Hepatocyte (in vitro differentiated cells): ENCODE results near the gene ANTXR2. TPM values are rescaled to one million over a fixed set of nuclear protein-coding genes. Genes with fewer than 3 reads are reported as not detected.

ENCODE experiments used
- DNase-seq: peaks from one replicate; pipeline ENCODE4 v3.0.0-alpha.2; 2016; ENCODE audit warnings: low spot score
- H2AFZ ChIP-seq: fragments of 200-600 bp; sonication (generic); 2 replicates; pipeline ENCODE4 v1.6.0; 2016; ENCODE audit warnings: antibody characterized with exemption, mild to moderate bottlenecking
- H3K27ac ChIP-seq: fragments of 200-600 bp; sonication (generic); 2 replicates; pipeline ENCODE4 v1.5.1; 2016; ENCODE audit warnings: mild to moderate bottlenecking
- H3K27me3 ChIP-seq: fragments of 200-600 bp; sonication (generic); 2 replicates; pipeline ENCODE4 v1.6.1; 2016
- H3K36me3 ChIP-seq: fragments of 200-600 bp; sonication (generic); replicated peaks from 2 replicates; pipeline ENCODE4 v1.5.1; 2016; ENCODE audit warnings: low read depth; ENCODE audit not compliant: insufficient read depth
- H3K4me1 ChIP-seq: fragments of 200-600 bp; sonication (generic); 2 replicates; pipeline ENCODE4 v1.5.1; 2016; ENCODE audit warnings: mild to moderate bottlenecking, moderate library complexity; ENCODE audit not compliant: insufficient read depth
- H3K4me2 ChIP-seq: fragments of 200-600 bp; sonication (generic); 2 replicates; pipeline ENCODE4 v1.6.0; 2016
- H3K4me3 ChIP-seq: fragments of 200-600 bp; sonication (generic); 2 replicates; pipeline ENCODE4 v1.5.1; 2016; ENCODE audit warnings: mild to moderate bottlenecking
- H3K79me2 ChIP-seq: fragments of 200-600 bp; sonication (generic); 2 replicates; pipeline ENCODE4 v1.6.0; 2017; ENCODE audit warnings: mild to moderate bottlenecking
- H3K9me2 ChIP-seq: fragments of 200-600 bp; sonication (generic); replicated peaks from 2 replicates; pipeline ENCODE4 v1.6.0; 2017; ENCODE audit warnings: mild to moderate bottlenecking; ENCODE audit not compliant: insufficient read depth
- H3K9me3 ChIP-seq: fragments of 200-600 bp; sonication (generic); 2 replicates; pipeline ENCODE4 v1.5.1; 2016; ENCODE audit warnings: low read depth, mild to moderate bottlenecking
- H4K20me1 ChIP-seq: fragments of 200-600 bp; sonication (generic); 2 replicates; pipeline ENCODE4 v1.6.0; 2016; ENCODE audit warnings: mild to moderate bottlenecking; ENCODE audit not compliant: insufficient read depth, poor library complexity, severe bottlenecking
- EZH2 ChIP-seq: fragments of 200-600 bp; sonication (generic); IDR thresholded peaks from 2 replicates; pipeline ENCODE4 v1.6.1; 2016; ENCODE audit warnings: antibody characterized with exemption, mild to moderate bottlenecking, borderline replicate concordance
- EZH2phosphoT487 ChIP-seq: fragments of 200-600 bp; sonication (generic); IDR thresholded peaks from one replicate; pipeline ENCODE4 v1.6.1; 2018; ENCODE audit warnings: antibody characterized with exemption, mild to moderate bottlenecking, low read depth, moderate library complexity; ENCODE audit not compliant: unreplicated experiment, severe bottlenecking
- WGBS: methylation state at CpG from one replicate; pipeline ENCODE4 v1.1.6; 2016; ENCODE audit warnings: low lambda C conversion rate; ENCODE audit errors: missing lambda C conversion rate; 5-methylcytosine and 5-hydroxymethylcytosine counted together
- polyA plus RNA-seq: library from polyadenylated mRNA; unstranded; fragments of >200 nt; fragmentation: Nextera tagmentation; extraction: Ambion mirVana; gene quantifications from 2 replicates; pipeline ENCODE4 v1.2.1, GENCODE V29; 2016
- total RNA-seq: library from RNA; depleted of rRNA; stranded (reverse); fragments of >200 nt; gene quantifications from 2 replicates; pipeline ENCODE4 v1.2.3, GENCODE V29; 2014
- TF ChIP-seq, protein P1 (sequence below): fragments of 200-600 bp; sonication (generic); IDR thresholded peaks from 2 replicates; pipeline ENCODE4 v1.5.1; 2016; ENCODE audit warnings: antibody characterized with exemption, mild to moderate bottlenecking; ENCODE audit not compliant: poor library complexity

ANTXR2 gene
- total and polyA plus RNA-seq, 2 experiments from 2014 or later: 25.2 to 46.5 TPM

DNA sequence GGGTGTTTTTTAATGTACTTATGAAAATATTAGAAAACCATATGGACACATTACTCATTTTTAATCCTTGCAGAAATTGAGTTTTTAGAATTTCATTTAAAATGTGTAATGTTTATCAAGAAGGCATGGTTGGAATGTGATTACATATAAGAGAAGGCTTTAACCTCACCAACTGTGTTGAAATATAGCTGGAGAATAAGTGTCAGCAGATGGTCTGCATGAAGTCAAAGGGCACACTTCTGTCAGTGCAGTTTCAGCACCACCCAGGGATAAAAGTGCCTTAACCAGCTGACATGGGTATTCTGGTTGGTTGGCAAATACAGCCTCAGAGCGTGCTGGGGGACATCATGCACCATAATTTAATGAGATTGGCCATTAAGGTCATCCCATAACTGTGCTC, 21.2 kb upstream of the ANTXR2 start:
- H3K4me3 ChIP-seq: no peak overlapping the region
- H3K4me2 ChIP-seq: no peak overlapping the region
- H3K9me2 ChIP-seq: no peaks in the 10 kb centered on the region
- no peaks in the 10 kb centered on the region for H3K79me2 ChIP-seq
- H3K4me1 ChIP-seq: no peaks in the 10 kb centered on the region
- peaks cover 2% of the 10 kb centered on the region for H3K27me3 ChIP-seq
- WGBS: 79% methylated on average over 1 of the region's 1 CpG
- no peak overlapping the region for H3K27ac ChIP-seq
- H4K20me1 ChIP-seq: no peaks in the 10 kb centered on the region
- TF ChIP-seq EZH2phosphoT487 (no peak), EZH2 (no peak)
- TF ChIP-seq, protein P1, sequence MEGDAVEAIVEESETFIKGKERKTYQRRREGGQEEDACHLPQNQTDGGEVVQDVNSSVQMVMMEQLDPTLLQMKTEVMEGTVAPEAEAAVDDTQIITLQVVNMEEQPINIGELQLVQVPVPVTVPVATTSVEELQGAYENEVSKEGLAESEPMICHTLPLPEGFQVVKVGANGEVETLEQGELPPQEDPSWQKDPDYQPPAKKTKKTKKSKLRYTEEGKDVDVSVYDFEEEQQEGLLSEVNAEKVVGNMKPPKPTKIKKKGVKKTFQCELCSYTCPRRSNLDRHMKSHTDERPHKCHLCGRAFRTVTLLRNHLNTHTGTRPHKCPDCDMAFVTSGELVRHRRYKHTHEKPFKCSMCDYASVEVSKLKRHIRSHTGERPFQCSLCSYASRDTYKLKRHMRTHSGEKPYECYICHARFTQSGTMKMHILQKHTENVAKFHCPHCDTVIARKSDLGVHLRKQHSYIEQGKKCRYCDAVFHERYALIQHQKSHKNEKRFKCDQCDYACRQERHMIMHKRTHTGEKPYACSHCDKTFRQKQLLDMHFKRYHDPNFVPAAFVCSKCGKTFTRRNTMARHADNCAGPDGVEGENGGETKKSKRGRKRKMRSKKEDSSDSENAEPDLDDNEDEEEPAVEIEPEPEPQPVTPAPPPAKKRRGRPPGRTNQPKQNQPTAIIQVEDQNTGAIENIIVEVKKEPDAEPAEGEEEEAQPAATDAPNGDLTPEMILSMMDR: no peak
- H2AFZ ChIP-seq: no peak overlapping the region
- no peak for DNase-seq
- H3K36me3 ChIP-seq: no peaks in the 10 kb centered on the region
- no peaks in the 10 kb centered on the region for H3K9me3 ChIP-seq

- Histone ChIP-seq H3K27ac (no peak overlapping the region), H4K20me1 (no peaks in the 10 kb centered on the region), H3K79me2 (no peaks in the 10 kb centered on the region), H2AFZ (no peak overlapping the region), H3K4me1 (no peaks in the 10 kb centered on the region), H3K9me2 (no peaks in the 10 kb centered on the region), H3K27me3 (peaks cover 2% of the 10 kb centered on the region), H3K4me3 (no peak overlapping the region), H3K36me3 (no peaks in the 10 kb centered on the region), H3K4me2 (no peak overlapping the region), H3K9me3 (no peaks in the 10 kb centered on the region)
- 82% methylated on average over 3 of the region's 3 CpGs for WGBS
- TF ChIP-seq EZH2phosphoT487: no peak
- TF ChIP-seq, protein P1: no peak
- TF ChIP-seq EZH2: no peak
- no peak for DNase-seq
Observed at GRCh38 chr4:80093563-80093962, 20.5 kb upstream of the ANTXR2 start.

GRCh38 chr4:80092847-80093246, 19.8 kb upstream of the ANTXR2 start:
- 81% methylated on average over 1 of the region's 1 CpG for WGBS
- Histone ChIP-seq H3K79me2 (no peaks in the 10 kb centered on the region), H3K4me2 (no peak overlapping the region), H3K9me3 (no peaks in the 10 kb centered on the region), H3K4me3 (no peak overlapping the region), H3K4me1 (no peaks in the 10 kb centered on the region), H3K36me3 (no peaks in the 10 kb centered on the region), H3K27ac (no peak overlapping the region), H3K27me3 (peaks cover 2% of the 10 kb centered on the region), H3K9me2 (no peaks in the 10 kb centered on the region), H4K20me1 (no peaks in the 10 kb centered on the region), H2AFZ (no peak overlapping the region)
- TF ChIP-seq EZH2phosphoT487: no peak
- no peak for TF ChIP-seq EZH2
- TF ChIP-seq, protein P1: no peak
- DNase-seq: no peak

GRCh38 chr4:80092088-80092487, 19.1 kb upstream of the ANTXR2 start:
- WGBS: 82% methylated on average over 2 of the region's 2 CpGs
- Histone ChIP-seq H3K4me1 (no peaks in the 10 kb centered on the region), H2AFZ (no peak overlapping the region), H3K4me3 (no peak overlapping the region), H3K4me2 (no peak overlapping the region), H3K79me2 (no peaks in the 10 kb centered on the region), H3K9me3 (no peaks in the 10 kb centered on the region), H3K27me3 (peaks cover 2% of the 10 kb centered on the region), H3K27ac (no peak overlapping the region), H4K20me1 (no peaks in the 10 kb centered on the region), H3K9me2 (no peaks in the 10 kb centered on the region), H3K36me3 (no peaks in the 10 kb centered on the region)
- DNase-seq: no peak
- TF ChIP-seq EZH2: no peak
- no peak for TF ChIP-seq EZH2phosphoT487
- TF ChIP-seq, protein P1: no peak
